Body of pancreas (tissue), 4 donors: Measurements from ENCODE around the gene MACROH2A2. TPM values are rescaled to one million over a fixed set of nuclear protein-coding genes. Genes with fewer than 3 reads are reported as not detected.
A peak's percentile ranks its signal among the peaks of the same experiment; 100 is the strongest.

Experiments used
- ATAC-seq: fragments of 150-250 bp; one replicate; pipeline ENCODE4 v1.9.1; 2016
- DNase-seq, 4 donors: peaks; one replicate each; pipeline ENCODE4 v3.0.0-alpha.2; 2019
- H3K27ac ChIP-seq, 4 donors: fragments of 200-600 bp; sonication (generic); 1 replicate in 3 of 4; 2 replicates in 1 of 4; pipeline versions ENCODE4 v1.5.1 to v1.6.1; 2016 to 2019; ENCODE audit warnings: mild to moderate bottlenecking in 1 of 4, mixed read lengths in 1 of 4, moderate library complexity in 1 of 4
- H3K27me3 ChIP-seq, 2 donors: fragments of 200-600 bp; sonication (generic); one replicate each; pipeline ENCODE4 v1.6.0; 2016; ENCODE audit warnings: mild to moderate bottlenecking in 1 of 2
- H3K36me3 ChIP-seq, 2 donors: fragments of 200-600 bp; sonication (generic); replicated peaks in 1 of 2; 2 replicates each; pipeline ENCODE4 v1.5.1; 2016; ENCODE audit warnings: low read depth in 2 of 2; ENCODE audit not compliant: insufficient read depth in 1 of 2
- H3K4me1 ChIP-seq: fragments of 200-600 bp; sonication (generic); one replicate; pipeline ENCODE4 v1.6.0; 2016
- H3K4me3 ChIP-seq, 2 donors: fragments of 200-600 bp; sonication (generic); 1 replicate in 1 of 2; 2 replicates in 1 of 2; pipeline ENCODE4 v1.5.1; 2016 to 2019
- H3K9me3 ChIP-seq, 3 donors: fragments of 200-600 bp; sonication (generic); 1 replicate in 2 of 3; 2 replicates in 1 of 3; pipeline ENCODE4 v1.5.1; 2016
- CTCF ChIP-seq, 7 experiments: fragments of 450-650 bp in 4 of 7; fragments of 200-600 bp in 3 of 7; sonication (generic) in 3 of 7; IDR thresholded peaks; one replicate each; pipeline ENCODE4 v1.5.1; 2016 to 2019; ENCODE audit warnings: antibody characterized with exemption in 7 of 7
- POLR2A ChIP-seq, 3 donors: fragments of 450-650 bp; IDR thresholded peaks; one replicate each; pipeline ENCODE4 v1.6.1; 2016; ENCODE audit warnings: antibody characterized with exemption in 3 of 3, mild to moderate bottlenecking in 2 of 3
- WGBS, 2 donors: methylation state at CpG; one replicate each; pipeline ENCODE4 v1.1.5; 2017; 5-methylcytosine and 5-hydroxymethylcytosine counted together
- intact Hi-C: fragments of 100-400 bp; cut with DNase I; formaldehyde crosslinking; loops from one replicate; pipeline ENCODE4 v1.15.1; 2023
- total RNA-seq, 2 donors: library from RNA; depleted of rRNA; stranded (reverse); fragments of >200 nt; gene quantifications; one replicate each; pipeline ENCODE4 v1.1.0, GENCODE V29; 2016

Gene MACROH2A2
- total RNA-seq, 2 donors from 2014 or later, result 0.99 to 10.6 TPM

- ATAC-seq, result no peak
- H3K9me3 ChIP-seq, result no peaks in the 10 kb centered on the region
- no peak overlapping the region for H3K27ac ChIP-seq
- intact Hi-C loops, result no loop called here
- peaks cover 17% of the 10 kb centered on the region for H3K4me1 ChIP-seq
- no peak overlapping the region for H3K4me3 ChIP-seq
- H3K36me3 ChIP-seq, result no peaks in the 10 kb centered on the region
- WGBS, 2 donors, result 79 to 85% methylated on average over 5 of the region's 5 CpGs
- peaks cover 0 to 4% of the 10 kb centered on the region in 2 donors for H3K27me3 ChIP-seq
- DNase-seq, result no peak
- TF ChIP-seq POLR2A (IDR thresholded peaks at IDR 0.05), result no peak
- TF ChIP-seq CTCF (IDR thresholded peaks at IDR 0.05), result no peak
These were observed 4.5 kb upstream of the MACROH2A2 start for GRCh38 chr10:70048030-70048723.

GRCh38 chr10:70051848-70052247 is 798 bp upstream of the MACROH2A2 start:
- Histone ChIP-seq H3K27me3 (peaks cover 0 to 4% of the 10 kb centered on the region in 2 donors), H3K36me3 (no peaks in the 10 kb centered on the region), H3K9me3 (no peaks in the 10 kb centered on the region), H3K4me1 (peaks cover 23% of the 10 kb centered on the region), H3K27ac (no peak overlapping the region), H3K4me3 (no peak overlapping the region)
- WGBS, 2 donors, result 52 to 73% methylated on average over 6 of the region's 6 CpGs
- DNase-seq (no peak), ATAC-seq (no peak)
- intact Hi-C loops, result no loop called here
- TF ChIP-seq POLR2A (IDR thresholded peaks at IDR 0.05) (no peak), CTCF (IDR thresholded peaks at IDR 0.05) (no peak)

- peaks cover 30% of the 10 kb centered on the region for H3K4me1 ChIP-seq
- WGBS, 2 donors, result 1 to 2% methylated on average over 20 to 75 of the region's 78 CpGs
- ATAC-seq (peak; percentile 50), DNase-seq (peak in 3 of 4 donors; percentile 14 to 23 (median 20))
- peak overlapping the region; percentile 68 to 82 for H3K4me3 ChIP-seq
- no peaks in the 10 kb centered on the region for H3K9me3 ChIP-seq
- intact Hi-C loops, result no loop called here
- H3K36me3 ChIP-seq, result no peaks in the 10 kb centered on the region
- H3K27ac ChIP-seq, result peak overlapping the region in 3 of 4 donors; percentile 63 to 76 (median 64)
- no peak for TF ChIP-seq CTCF (IDR thresholded peaks at IDR 0.05)
- no peak for TF ChIP-seq POLR2A (IDR thresholded peaks at IDR 0.05)
- H3K27me3 ChIP-seq, result peaks cover 0 to 4% of the 10 kb centered on the region in 2 donors
These were observed 683 bp downstream of the MACROH2A2 start for GRCh38 chr10:70053218-70053840.

GRCh38 chr10:70053841-70054288 is 1.2 kb downstream of the MACROH2A2 start:
- TF ChIP-seq CTCF (IDR thresholded peaks at IDR 0.05) (peak in 4 of 7 experiments; percentile 10 to 21 (median 14)), POLR2A (IDR thresholded peaks at IDR 0.05) (no peak)
- ATAC-seq (no peak), DNase-seq (peak in 3 of 4 donors; percentile 17 to 34 (median 19))
- peak overlapping the region; percentile 14 to 82 for H3K4me3 ChIP-seq
- peaks cover 0 to 4% of the 10 kb centered on the region in 2 donors for H3K27me3 ChIP-seq
- peak overlapping the region in 3 of 4 donors; percentile 63 to 76 (median 64) for H3K27ac ChIP-seq
- peaks cover 30% of the 10 kb centered on the region for H3K4me1 ChIP-seq
- 7 to 12% methylated on average over 30 to 33 of the region's 33 CpGs for WGBS, 2 donors
- intact Hi-C loops, result no loop called here
- H3K36me3 ChIP-seq, result no peaks in the 10 kb centered on the region
- H3K9me3 ChIP-seq, result no peaks in the 10 kb centered on the region
